ENCODE results near the gene CDH11.

Gene CDH11

DNA sequence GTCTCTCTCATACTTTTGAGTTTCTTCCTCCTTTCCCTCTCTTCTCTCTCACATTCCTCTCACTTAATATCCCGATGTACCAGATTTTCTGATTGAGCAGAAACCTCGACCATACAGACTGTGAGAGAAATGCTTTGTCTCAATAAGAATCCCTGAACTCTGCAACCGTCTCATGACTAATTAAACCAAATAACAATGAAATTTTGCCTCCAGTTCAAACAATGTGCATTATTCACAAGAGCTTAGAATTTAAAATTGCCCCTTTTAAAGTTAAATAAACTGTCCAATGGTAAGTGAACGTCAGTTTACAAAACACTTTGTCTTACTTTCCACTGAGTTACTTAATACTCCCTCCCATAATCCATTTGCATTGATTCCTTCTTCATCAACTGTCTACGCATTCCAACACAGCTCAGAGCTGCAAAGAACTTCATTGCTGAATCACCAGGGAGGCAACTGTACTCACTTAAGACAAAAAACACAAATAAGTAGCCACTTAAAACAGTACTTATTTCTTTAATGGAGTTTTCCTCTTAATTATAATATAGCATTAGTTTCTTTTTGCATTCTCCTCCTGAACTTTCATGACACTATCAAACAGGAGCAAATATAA is 4.9 kb downstream of the CDH11 start:
- DNase-seq (ENCODE audit: low read depth, low spot score), result no peak

DNA sequence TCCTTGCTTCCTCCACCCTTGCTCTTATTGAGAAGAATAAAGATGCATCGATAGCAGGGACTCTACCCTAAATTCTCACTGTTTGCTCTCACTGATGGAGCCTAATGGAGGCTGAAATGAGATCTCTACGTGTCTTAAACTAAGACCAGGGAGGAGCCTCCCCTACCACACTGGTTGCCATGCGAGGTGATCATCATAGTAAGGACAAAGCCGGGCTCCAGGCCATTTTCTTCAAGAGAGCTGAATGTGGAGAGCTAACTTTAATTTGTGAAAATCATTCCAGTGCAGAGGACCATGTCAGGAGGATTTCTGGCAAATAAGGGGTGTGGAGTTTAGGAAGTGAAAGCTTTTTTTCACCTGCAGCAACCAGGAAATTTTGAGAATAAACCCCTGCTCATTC is 5.6 kb downstream of the CDH11 start:
- no peak for DNase-seq (ENCODE audit: low read depth, low spot score)

- DNase-seq (ENCODE audit: low read depth, low spot score), result no peak
Observed at GRCh38 chr16:65114527-65114926, 7.3 kb downstream of the CDH11 start.

DNA sequence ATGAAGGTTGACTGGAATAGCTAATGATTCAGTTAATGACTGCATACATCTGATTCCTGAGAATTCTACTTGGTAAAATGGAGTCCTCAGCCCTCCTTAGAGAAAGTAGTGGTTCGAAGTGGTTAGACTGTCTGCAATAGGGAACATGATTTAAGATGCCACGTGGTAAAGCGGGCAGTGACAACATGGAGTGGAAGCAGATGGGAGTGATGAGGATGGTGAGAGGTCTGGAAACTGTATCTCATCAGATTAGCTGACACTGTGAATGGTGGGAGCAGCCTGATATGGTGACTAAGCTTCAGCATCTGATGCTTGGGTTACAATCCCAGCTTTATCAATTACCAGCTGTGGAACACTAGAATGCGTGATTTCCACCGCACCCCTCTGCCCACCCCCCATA is 8.4 kb downstream of the CDH11 start:
- DNase-seq (ENCODE audit: low read depth, low spot score), result no peak

- DNase-seq (ENCODE audit: low read depth, low spot score), result no peak
Observed at GRCh38 chr16:65111306-65111705, 10.6 kb downstream of the CDH11 start.

- no peak for DNase-seq (ENCODE audit: low read depth, low spot score)
Observed at GRCh38 chr16:65106757-65107156, 15.1 kb downstream of the CDH11 start.

DNA sequence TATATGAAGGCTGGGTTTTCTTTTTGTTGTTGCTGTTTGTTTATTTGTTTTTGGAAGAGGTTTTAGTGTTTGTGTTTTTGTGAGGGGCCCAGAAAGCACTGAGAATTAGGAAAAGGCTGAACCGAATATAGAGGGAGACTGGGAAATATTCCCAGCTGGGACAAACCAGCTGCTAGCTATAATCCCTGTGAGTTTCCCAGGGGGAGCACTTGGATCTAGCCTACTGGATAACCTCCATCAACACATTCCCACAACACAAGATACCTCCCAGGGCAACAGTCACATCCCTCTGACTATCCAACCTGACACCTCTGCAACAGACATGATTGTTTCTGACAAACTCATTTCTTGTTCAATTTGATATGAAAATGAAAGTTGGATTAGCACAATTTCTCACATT is 16.7 kb downstream of the CDH11 start:
- no peak for DNase-seq (ENCODE audit: low read depth, low spot score)

GRCh38 chr16:65104471-65104870 is 17.4 kb downstream of the CDH11 start:
- no peak for DNase-seq (ENCODE audit: low read depth, low spot score)

- DNase-seq (ENCODE audit: low read depth, low spot score), result no peak
Observed at GRCh38 chr16:65102326-65102725, 19.5 kb downstream of the CDH11 start.

DNA sequence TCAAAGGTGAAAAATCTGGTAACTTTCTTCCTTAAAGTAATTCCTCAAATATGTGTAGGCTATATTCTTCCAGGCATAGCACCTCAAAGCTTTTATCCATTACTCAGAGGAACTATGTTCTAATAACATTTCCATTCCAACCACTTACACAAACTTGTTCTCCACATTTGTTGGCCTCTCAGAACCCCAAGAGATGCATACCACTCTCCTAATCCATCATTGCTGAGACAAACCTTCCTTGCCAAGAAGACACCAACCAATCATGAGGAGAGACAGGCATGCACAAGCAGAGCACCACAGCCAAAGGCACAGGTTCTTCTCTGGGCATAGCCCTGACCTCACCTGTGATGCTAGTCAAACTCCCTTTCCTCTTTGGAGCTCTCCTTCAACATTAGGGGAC is 20.9 kb downstream of the CDH11 start:
- no peak for DNase-seq (ENCODE audit: low read depth, low spot score)

DNA sequence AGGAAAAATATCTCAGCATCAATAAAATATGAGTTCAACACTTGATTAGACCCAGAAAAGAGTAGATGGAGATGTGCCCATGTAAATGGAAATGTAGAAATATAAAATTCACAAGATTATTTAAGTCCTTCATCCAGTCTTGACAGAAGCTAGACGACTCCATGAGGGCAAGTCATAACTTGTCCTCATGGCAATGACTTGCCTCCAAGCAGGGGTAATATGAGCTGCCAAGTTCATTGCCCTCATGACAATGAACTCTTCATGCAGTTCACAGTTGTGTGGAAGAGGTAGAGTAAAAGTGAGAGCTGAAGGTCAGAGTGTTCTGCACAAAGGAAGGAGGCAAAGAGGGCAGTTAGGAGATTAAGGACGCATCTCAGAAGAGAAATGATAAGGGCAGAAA is 22.3 kb downstream of the CDH11 start:
- DNase-seq (ENCODE audit: low read depth, low spot score), result no peak

DNA sequence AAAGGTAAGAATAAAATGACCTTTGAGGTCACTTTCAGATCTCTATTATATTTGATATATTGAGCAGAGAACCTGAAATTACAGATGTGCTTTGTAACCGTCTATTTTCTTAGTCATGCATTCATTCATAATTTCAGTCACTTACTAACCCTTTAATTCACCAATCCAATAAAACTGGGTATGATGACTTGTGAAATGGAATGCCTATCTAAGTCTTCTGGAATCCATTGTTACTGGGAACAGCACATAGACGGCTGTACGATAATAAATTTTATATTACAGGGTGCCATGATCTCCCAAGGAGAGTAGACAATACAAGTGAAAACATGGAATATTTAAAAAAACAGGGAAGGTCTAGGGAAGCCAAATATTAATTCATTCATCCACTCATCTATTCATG is 22.9 kb downstream of the CDH11 start:
- DNase-seq (ENCODE audit: low read depth, low spot score), result no peak

DNA sequence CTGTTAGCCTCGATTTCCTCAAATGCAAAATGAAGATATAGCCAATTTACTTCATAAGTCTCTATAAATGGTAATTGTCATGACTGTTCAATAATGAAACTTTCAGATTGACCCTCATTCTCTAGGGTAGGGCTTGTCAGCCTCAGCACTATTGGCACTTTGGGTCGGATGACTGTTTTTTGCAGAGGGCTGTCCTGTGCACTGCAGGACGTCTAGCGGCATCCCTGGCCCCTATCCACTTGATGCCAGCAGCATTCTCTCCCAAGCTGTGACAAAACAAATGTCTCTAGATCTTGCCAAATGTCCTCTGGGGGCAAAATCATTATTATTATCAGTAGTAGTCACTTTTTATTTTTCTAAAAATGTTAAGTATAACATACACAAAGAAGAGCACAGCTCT is 24.6 kb downstream of the CDH11 start:
- DNase-seq (ENCODE audit: low read depth, low spot score), result no peak

- no peak for DNase-seq (ENCODE audit: low read depth, low spot score)
Observed at GRCh38 chr16:65095906-65096305, 26.0 kb downstream of the CDH11 start.

DNA sequence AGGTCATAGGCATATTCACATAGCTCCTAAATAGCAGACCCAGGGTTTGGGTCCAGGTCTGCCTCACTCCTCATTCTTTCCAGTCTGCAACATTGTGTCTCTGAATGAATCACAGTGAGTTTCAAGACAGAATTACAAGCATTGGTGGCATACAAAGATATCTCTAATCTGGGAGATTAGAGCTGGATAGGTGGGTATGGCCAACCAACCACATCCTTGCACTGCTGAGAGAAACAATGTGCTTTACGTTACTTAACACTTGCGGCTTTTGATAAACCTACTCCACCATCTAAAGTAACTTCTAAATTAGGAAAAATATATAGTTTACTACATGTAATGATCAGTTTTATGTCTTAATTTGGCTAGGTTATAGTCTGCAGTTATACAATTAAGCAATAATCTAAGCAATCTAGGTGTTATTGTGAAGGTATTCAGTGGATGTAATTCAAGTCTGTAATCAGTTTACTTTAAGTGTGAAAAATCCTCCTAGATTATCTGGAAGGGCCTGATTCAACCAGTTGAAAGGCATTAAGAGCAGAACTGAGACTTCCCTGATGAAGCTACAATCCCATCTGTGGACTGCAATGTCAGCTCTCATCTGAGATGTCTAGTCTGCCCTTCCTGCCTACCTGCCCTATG is 26.7 kb downstream of the CDH11 start:
- no peak for DNase-seq (ENCODE audit: low read depth, low spot score)

GRCh38 chr16:65094009-65094408 is 27.9 kb downstream of the CDH11 start:
- no peak for DNase-seq (ENCODE audit: low read depth, low spot score)

DNA sequence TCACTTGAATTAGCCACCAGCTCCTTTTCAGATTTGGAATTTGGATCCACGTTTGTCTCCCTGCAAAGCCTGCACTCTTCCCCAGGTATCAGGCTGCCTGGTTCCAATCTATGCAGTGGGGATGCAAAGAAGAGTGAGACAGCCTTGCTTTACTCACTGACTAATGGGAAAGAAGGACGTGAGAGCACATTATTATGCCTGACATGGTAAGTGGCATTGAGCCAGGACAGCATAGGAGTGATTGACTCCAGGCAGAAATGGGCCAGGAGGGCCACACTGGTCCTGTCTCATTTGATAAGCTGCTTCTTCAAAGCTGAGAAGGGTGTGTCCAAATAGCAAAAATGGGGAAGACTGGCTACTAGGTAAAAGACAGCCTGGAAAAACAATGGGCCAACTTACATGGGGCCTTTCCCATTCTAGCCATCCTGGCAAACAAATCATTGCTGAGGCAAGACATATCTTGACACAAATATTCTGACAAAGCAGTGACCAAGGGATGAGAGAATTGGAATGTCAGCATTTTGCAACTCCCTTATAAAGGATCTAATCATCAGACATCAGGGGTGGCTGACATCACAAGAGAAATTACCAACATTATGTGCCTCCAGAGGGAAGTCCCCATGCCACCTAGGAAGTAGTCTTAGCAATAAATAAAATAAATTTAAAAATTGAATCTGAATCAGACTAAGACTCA is 38.6 kb downstream of the CDH11 start:
- DNase-seq (ENCODE audit: low read depth, low spot score), result no peak

DNA sequence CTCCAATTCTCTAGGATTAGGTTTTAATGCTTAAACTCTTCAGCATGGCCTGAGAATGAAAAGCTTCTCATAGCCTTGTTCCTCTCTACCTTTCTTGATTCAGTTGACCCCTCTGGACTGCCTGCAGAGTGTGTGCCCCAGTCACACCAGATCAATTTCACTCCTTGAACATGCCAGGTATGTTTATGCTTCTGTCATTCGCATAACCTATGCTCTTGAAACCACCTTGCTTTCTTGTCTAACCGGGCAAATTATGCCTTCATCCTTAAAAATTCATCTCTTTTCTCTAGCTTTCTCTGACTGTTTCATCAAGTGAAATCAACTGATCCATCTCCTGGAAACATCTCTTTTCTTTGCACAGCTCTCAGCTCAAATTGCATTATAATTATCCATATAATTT is 42.3 kb downstream of the CDH11 start:
- DNase-seq (ENCODE audit: low read depth, low spot score), result no peak

DNA sequence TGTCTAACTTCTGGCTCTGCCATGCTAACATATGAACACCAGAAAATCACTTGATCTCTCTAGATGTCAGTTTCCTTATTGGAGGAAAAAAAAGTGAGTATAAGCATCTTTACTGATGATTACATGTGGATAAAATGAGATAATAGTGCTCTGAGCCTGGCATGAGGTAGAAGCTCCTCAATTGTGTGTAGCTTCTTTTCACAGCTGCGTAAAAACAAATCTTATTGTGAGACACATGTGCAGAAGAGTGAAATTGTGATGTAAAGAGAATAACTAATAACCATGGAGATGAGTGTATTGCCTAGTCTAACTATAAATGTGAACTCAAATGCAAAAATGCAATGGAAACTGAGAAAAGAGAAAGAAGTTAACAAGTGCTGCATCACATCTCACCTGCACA is 44.7 kb downstream of the CDH11 start:
- no peak for DNase-seq (ENCODE audit: low read depth, low spot score)

DNA sequence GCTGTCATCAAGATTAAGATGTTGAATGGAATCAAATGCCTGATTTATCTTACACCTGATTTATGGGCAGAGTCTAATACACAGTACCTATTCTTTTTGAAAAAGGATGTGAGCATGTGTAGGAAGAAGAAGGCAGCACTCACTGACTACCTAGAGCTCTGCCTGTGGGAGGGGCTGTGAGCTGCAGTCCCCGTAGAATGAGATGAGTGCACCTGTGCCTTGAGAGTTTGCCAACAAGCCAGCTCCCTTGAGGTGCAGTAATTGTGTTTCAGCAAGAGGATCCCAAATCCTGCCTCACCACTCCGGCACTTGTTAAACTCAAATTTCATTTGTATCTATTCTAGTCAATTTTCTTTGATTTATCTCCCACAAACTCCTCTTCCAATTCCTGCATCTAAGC is 46.0 kb downstream of the CDH11 start:
- DNase-seq (ENCODE audit: low read depth, low spot score), result no peak

DNA sequence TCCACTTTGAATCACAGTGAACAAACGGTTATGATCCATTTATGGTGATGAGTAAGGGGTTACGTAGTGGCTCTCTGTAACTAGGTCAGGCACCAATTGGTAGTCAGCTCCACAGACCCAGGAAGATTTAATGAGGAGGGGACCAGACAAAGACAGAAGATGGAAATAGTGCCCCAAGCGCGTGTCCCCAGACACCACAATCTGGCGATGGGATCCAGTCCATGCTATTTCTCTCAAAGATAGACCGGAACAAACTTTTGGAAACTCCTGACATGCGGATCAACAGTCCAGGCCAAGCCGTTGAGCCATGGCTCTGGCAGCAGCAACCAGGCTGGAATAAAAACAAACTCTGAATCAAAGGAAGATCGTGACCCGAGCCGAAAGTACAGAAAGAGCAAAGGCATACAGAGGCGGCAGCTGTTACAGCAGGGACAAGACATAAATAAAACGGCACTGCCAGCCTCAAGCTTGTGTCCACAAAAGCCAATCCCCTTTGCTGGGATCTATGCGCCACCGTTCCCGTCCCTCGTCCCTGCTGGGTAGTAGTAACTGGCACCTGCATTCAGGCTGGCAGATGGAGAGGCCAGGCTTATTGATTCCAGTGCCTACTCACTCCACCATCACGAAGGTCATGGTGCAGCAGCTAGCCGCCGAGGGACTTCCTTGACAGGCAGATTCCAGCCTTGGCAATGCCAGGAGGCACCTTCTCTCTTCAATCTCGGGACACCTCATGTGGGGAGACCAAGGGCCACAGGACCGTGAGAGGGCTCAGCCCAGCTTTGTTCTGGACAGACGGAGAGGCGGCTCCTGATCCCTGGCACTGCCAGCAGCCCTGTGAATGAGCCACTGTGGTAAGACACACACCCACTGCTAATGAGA is 50.2 kb downstream of the CDH11 start:
- no peak for DNase-seq (ENCODE audit: low read depth, low spot score)

- DNase-seq (ENCODE audit: low read depth, low spot score), result peak; percentile 85
Observed at GRCh38 chr16:65070831-65071432, 50.9 kb downstream of the CDH11 start.

All from brain pericyte (primary cell).